SH-SY5Y (cell line): Measurements from ENCODE around the gene DUOX2.

Experiments
- GATA2 ChIP-seq: IDR thresholded peaks from 2 replicates; pipeline ENCODE4 v1.6.1; 2011; ENCODE audit warnings: mild to moderate bottlenecking, low read depth, low read length
- GATA3 ChIP-seq: IDR thresholded peaks from 2 replicates; pipeline ENCODE4 v1.6.1; 2011; ENCODE audit warnings: low read depth, mild to moderate bottlenecking, low read length, moderate library complexity

- TF ChIP-seq GATA3 (no peak), GATA2 (no peak)
Observed at GRCh38 chr15:45116006-45116481, 2.1 kb upstream of the DUOX2 start.
